Measurements from ENCODE around the gene PLA2G4C.

DNA sequence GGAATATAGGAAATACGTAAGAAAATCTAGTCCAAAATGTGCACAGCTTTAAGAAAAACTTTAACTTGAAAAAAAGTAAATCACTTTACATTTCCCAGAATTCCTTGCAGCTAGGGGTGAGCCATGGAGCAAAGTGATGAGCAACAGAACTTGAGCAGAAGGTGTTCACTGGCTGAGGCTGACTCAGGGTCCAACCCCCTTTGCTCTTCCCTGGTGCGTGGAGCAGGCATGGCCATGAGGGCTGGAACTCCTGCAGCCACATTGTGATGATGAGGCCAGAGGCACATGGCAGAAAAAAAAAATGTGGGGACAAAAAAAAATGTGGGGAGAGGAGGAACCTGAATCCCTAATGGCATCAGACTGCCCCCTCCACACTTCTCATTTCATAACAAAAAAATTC, 9.9 kb upstream of the PLA2G4C start:
- TF ChIP-seq, protein P1, sequence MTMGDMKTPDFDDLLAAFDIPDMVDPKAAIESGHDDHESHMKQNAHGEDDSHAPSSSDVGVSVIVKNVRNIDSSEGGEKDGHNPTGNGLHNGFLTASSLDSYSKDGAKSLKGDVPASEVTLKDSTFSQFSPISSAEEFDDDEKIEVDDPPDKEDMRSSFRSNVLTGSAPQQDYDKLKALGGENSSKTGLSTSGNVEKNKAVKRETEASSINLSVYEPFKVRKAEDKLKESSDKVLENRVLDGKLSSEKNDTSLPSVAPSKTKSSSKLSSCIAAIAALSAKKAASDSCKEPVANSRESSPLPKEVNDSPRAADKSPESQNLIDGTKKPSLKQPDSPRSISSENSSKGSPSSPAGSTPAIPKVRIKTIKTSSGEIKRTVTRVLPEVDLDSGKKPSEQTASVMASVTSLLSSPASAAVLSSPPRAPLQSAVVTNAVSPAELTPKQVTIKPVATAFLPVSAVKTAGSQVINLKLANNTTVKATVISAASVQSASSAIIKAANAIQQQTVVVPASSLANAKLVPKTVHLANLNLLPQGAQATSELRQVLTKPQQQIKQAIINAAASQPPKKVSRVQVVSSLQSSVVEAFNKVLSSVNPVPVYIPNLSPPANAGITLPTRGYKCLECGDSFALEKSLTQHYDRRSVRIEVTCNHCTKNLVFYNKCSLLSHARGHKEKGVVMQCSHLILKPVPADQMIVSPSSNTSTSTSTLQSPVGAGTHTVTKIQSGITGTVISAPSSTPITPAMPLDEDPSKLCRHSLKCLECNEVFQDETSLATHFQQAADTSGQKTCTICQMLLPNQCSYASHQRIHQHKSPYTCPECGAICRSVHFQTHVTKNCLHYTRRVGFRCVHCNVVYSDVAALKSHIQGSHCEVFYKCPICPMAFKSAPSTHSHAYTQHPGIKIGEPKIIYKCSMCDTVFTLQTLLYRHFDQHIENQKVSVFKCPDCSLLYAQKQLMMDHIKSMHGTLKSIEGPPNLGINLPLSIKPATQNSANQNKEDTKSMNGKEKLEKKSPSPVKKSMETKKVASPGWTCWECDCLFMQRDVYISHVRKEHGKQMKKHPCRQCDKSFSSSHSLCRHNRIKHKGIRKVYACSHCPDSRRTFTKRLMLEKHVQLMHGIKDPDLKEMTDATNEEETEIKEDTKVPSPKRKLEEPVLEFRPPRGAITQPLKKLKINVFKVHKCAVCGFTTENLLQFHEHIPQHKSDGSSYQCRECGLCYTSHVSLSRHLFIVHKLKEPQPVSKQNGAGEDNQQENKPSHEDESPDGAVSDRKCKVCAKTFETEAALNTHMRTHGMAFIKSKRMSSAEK (CRISPR knock-in tag; IDR thresholded peaks at IDR 0.05; ENCODE audit: borderline replicate concordance) = no peak
- TF ChIP-seq, protein P2, sequence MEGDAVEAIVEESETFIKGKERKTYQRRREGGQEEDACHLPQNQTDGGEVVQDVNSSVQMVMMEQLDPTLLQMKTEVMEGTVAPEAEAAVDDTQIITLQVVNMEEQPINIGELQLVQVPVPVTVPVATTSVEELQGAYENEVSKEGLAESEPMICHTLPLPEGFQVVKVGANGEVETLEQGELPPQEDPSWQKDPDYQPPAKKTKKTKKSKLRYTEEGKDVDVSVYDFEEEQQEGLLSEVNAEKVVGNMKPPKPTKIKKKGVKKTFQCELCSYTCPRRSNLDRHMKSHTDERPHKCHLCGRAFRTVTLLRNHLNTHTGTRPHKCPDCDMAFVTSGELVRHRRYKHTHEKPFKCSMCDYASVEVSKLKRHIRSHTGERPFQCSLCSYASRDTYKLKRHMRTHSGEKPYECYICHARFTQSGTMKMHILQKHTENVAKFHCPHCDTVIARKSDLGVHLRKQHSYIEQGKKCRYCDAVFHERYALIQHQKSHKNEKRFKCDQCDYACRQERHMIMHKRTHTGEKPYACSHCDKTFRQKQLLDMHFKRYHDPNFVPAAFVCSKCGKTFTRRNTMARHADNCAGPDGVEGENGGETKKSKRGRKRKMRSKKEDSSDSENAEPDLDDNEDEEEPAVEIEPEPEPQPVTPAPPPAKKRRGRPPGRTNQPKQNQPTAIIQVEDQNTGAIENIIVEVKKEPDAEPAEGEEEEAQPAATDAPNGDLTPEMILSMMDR (IDR thresholded peaks at IDR 0.05) = no peak
- TF ChIP-seq, protein P3, sequence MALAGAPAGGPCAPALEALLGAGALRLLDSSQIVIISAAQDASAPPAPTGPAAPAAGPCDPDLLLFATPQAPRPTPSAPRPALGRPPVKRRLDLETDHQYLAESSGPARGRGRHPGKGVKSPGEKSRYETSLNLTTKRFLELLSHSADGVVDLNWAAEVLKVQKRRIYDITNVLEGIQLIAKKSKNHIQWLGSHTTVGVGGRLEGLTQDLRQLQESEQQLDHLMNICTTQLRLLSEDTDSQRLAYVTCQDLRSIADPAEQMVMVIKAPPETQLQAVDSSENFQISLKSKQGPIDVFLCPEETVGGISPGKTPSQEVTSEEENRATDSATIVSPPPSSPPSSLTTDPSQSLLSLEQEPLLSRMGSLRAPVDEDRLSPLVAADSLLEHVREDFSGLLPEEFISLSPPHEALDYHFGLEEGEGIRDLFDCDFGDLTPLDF (CRISPR knock-in tag; IDR thresholded peaks at IDR 0.05) = no peak
- TF ChIP-seq JUN (CRISPR knock-in tag; IDR thresholded peaks at IDR 0.05) (no peak), ETV6 (CRISPR knock-in tag; IDR thresholded peaks at IDR 0.05) (no peak)
- TF ChIP-seq, protein P4, sequence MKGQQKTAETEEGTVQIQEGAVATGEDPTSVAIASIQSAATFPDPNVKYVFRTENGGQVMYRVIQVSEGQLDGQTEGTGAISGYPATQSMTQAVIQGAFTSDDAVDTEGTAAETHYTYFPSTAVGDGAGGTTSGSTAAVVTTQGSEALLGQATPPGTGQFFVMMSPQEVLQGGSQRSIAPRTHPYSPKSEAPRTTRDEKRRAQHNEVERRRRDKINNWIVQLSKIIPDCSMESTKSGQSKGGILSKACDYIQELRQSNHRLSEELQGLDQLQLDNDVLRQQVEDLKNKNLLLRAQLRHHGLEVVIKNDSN (CRISPR knock-in tag; IDR thresholded peaks at IDR 0.05) = no peak
- TF ChIP-seq, protein P5, sequence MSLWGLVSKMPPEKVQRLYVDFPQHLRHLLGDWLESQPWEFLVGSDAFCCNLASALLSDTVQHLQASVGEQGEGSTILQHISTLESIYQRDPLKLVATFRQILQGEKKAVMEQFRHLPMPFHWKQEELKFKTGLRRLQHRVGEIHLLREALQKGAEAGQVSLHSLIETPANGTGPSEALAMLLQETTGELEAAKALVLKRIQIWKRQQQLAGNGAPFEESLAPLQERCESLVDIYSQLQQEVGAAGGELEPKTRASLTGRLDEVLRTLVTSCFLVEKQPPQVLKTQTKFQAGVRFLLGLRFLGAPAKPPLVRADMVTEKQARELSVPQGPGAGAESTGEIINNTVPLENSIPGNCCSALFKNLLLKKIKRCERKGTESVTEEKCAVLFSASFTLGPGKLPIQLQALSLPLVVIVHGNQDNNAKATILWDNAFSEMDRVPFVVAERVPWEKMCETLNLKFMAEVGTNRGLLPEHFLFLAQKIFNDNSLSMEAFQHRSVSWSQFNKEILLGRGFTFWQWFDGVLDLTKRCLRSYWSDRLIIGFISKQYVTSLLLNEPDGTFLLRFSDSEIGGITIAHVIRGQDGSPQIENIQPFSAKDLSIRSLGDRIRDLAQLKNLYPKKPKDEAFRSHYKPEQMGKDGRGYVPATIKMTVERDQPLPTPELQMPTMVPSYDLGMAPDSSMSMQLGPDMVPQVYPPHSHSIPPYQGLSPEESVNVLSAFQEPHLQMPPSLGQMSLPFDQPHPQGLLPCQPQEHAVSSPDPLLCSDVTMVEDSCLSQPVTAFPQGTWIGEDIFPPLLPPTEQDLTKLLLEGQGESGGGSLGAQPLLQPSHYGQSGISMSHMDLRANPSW (CRISPR knock-in tag; conservative IDR thresholded peaks at IDR 0.05; ENCODE audit: low read depth) = no peak
- TF ChIP-seq, protein P6, sequence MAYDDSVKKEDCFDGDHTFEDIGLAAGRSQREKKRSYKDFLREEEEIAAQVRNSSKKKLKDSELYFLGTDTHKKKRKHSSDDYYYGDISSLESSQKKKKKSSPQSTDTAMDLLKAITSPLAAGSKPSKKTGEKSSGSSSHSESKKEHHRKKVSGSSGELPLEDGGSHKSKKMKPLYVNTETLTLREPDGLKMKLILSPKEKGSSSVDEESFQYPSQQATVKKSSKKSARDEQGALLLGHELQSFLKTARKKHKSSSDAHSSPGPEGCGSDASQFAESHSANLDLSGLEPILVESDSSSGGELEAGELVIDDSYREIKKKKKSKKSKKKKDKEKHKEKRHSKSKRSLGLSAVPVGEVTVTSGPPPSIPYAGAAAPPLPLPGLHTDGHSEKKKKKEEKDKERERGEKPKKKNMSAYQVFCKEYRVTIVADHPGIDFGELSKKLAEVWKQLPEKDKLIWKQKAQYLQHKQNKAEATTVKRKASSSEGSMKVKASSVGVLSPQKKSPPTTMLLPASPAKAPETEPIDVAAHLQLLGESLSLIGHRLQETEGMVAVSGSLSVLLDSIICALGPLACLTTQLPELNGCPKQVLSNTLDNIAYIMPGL (CRISPR knock-in tag; IDR thresholded peaks at IDR 0.05) = no peak

All from WTC11 (cell line).